Adipocyte (in vitro differentiated cells): ENCODE measurements around the gene IQSEC3.

Experiments
- DNase-seq: peaks from one replicate; pipeline ENCODE4 v3.0.0-alpha.2; 2015; ENCODE audit warnings: low read depth
- H3K27me3 ChIP-seq: replicated peaks from 2 replicates; pipeline ENCODE4 v1.7.0; 2013; ENCODE audit warnings: mild to moderate bottlenecking, low read length, moderate library complexity; ENCODE audit not compliant: control insufficient read depth, insufficient read depth
- H3K36me3 ChIP-seq: 2 replicates; pipeline ENCODE4 v1.7.0; 2013; ENCODE audit warnings: low read length, mild to moderate bottlenecking, moderate library complexity; ENCODE audit not compliant: control insufficient read depth, insufficient read depth, severe bottlenecking
- H3K4me1 ChIP-seq: 2 replicates; pipeline ENCODE4 v1.7.0; 2013; ENCODE audit warnings: mild to moderate bottlenecking, low read length, moderate library complexity; ENCODE audit not compliant: control insufficient read depth, insufficient read depth
- H3K4me3 ChIP-seq: 2 replicates; pipeline ENCODE4 v1.7.0; 2013; ENCODE audit warnings: mild to moderate bottlenecking, low read length, moderate library complexity
- H3K9ac ChIP-seq: 2 replicates; pipeline ENCODE4 v1.7.0; 2013; ENCODE audit warnings: mild to moderate bottlenecking, low read length, moderate library complexity
- H3K9me3 ChIP-seq: 2 replicates; pipeline ENCODE4 v1.7.0; 2013; ENCODE audit warnings: mild to moderate bottlenecking, low read length, moderate library complexity; ENCODE audit not compliant: control insufficient read depth

IQSEC3 gene

DNA sequence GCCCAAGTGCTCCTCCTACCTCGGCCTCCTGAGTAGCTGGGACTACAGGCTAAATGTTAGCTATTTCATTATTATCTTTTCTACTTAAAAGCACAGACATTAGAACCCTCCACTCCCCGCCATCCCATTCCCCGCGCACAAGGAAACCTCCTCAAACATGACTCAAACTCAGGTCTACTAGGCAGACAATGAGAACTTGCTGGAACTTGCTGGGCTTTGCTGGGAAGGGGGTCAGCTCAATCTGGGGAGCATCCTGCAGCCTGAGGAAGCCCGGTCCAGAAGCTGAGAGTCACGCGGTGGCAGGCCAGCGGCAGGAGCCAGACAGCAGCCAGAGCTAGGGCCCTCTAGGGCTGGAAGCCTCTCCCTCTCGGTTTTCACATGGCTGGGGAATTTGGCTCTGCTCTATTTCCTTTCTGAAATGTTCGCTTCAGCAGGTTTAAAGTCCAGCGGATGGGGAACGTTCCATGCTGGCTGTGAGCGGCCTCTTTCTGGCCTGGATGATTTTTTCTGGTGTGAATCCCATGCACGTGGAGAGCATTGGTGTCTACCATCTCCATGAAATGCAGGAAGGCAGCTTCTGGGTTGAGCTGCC lies 78.9 kb downstream of the IQSEC3 start:
- no peak overlapping the region for H3K9ac ChIP-seq
- DNase-seq: no peak
- no peaks in the 10 kb centered on the region for H3K9me3 ChIP-seq
- no peaks in the 10 kb centered on the region for H3K36me3 ChIP-seq
- no peak overlapping the region for H3K4me3 ChIP-seq
- peaks cover 46% of the 10 kb centered on the region for H3K27me3 ChIP-seq
- peaks cover 7% of the 10 kb centered on the region for H3K4me1 ChIP-seq

DNA sequence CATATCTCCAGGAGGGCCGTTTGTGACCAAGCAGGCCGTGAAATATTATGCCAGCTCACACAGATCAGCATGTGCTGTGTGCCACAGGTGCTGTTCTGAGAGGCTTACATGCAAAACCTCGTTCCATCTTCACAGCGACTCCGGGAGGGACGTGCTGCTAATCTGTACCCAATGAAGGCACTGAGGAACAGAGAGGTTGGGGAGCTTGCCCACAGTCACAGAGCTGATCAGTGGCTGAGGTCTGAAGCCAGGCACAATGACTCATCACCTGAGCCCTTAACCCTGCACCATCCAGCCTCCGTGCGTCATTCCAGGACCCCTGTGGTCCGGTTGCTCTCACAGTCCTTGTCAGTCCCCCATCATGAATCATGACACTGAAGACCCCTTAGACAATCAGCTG lies 80.7 kb downstream of the IQSEC3 start:
- Histone ChIP-seq H3K9ac (no peak overlapping the region), H3K36me3 (no peaks in the 10 kb centered on the region), H3K4me3 (no peak overlapping the region), H3K27me3 (peaks cover 51% of the 10 kb centered on the region), H3K4me1 (peaks cover 11% of the 10 kb centered on the region), H3K9me3 (no peaks in the 10 kb centered on the region)
- DNase-seq: no peak

DNA sequence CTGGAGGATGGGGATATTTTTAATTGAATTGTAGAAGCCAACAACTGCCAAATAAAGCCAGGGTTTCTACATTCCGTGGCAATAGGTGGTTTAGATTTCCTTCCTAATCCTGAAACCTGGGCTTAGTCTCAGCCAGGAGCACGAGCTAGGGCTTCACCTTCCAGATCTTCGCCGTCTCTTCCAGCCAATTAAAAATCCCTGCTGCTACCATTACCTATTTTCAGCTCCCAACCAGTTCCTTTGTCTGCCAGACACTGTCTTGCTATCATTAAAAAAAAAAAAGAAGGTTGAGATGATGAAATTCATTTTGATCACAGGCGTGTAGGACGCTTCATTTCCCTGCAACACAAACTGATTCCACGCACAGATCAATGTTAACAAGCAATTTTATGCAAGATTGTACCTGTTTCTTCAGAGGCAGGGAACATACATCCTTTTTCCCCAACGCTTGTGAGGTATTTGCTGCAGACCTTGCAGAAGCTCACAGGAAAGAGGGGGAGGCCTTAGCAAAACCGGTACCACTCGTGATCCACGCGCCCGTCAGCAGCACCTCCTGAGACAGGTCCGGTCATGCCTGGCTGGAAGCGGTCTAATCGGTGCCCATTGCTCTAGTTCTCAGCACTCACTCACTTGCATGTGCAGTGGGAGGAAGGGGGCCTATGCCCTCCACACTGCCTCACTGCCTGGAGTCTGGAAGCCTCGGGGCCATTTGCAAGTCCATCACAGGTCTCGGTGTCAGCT lies 82.3 kb downstream of the IQSEC3 start:
- Histone ChIP-seq H3K4me1 (peaks cover 16% of the 10 kb centered on the region), H3K4me3 (no peak overlapping the region), H3K9ac (no peak overlapping the region), H3K36me3 (no peaks in the 10 kb centered on the region), H3K27me3 (peaks cover 50% of the 10 kb centered on the region), H3K9me3 (no peaks in the 10 kb centered on the region)
- DNase-seq: no peak

DNA sequence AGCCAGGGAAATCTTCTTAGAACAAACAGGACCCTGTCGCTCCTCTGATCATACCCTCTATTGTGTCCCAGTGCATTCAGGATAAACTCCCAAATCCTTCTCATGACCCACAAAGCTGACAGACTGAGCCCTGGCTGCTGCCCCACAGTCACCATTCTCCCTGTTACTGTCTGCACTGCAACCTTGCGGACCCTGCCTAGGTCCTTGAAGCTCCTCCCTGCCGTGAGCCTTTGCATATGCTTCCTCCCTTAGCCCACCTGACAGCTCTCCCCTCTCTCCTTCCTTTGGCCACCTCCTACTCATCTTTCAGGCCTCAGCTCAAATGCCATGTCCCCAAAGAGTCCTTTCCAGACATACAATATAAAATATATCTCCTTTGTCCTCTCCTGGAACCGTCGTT lies 85.0 kb downstream of the IQSEC3 start:
- H3K4me3 ChIP-seq: no peak overlapping the region
- H3K27me3 ChIP-seq: peaks cover 62% of the 10 kb centered on the region
- no peaks in the 10 kb centered on the region for H3K36me3 ChIP-seq
- H3K9ac ChIP-seq: no peak overlapping the region
- no peaks in the 10 kb centered on the region for H3K9me3 ChIP-seq
- peaks cover 13% of the 10 kb centered on the region for H3K4me1 ChIP-seq
- DNase-seq: no peak

DNA sequence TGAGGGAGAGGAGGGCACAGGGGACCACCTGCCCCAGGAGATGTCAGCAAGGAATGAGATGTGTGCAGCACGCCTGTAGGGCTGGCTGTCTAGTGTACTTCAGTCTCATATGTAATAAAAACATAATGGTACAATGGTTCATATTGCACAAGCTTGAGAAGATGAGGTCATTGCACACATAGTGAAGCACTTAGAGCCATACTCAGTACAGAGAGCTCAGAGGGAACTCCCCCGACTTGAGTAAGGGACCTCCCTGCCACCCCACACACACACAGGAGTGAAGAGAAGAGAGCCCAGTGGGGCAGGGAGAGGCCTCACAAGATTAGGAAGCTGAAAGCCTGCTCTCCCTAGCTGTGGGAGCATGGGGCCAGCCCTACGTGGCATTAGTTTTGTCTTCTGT lies 85.9 kb downstream of the IQSEC3 start:
- H3K4me1 ChIP-seq: peaks cover 13% of the 10 kb centered on the region
- H3K4me3 ChIP-seq: no peak overlapping the region
- no peak overlapping the region for H3K9ac ChIP-seq
- H3K36me3 ChIP-seq: no peaks in the 10 kb centered on the region
- peak; percentile 33 for DNase-seq
- peaks cover 58% of the 10 kb centered on the region for H3K27me3 ChIP-seq
- H3K9me3 ChIP-seq: no peaks in the 10 kb centered on the region

DNA sequence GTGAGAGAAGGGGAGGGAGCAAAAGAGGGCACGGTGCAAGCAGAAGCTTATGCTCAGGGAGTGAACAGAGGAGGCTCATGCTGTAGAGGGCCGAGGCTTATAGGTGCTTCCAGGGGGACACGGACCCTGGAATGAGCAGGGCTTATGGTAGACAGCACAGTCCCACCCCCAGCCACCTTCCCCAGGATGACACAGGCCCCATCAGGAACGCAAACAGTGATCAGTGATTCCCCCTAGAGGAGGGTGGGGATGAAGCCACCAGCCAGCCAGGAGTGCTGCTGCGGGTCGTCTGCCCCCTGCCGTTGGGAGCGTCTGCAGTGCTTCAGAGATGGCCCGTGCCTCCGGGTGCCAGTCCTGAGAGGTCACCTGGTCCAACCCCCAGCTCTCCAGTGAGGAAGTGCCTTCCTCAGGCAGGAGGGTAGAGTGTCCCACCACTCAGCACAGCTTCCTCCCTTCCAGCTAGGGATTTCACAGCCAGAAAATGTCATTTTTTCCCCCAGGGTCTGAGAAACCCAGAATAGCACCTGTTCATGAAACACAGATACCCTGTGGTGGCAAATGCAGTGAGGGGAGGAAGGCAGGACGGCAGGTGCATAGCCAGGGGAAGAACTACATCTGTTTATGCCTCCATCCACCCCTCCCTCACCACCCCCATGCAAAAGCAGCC lies 86.6 kb downstream of the IQSEC3 start:
- DNase-seq: peak; percentile 29

DNA sequence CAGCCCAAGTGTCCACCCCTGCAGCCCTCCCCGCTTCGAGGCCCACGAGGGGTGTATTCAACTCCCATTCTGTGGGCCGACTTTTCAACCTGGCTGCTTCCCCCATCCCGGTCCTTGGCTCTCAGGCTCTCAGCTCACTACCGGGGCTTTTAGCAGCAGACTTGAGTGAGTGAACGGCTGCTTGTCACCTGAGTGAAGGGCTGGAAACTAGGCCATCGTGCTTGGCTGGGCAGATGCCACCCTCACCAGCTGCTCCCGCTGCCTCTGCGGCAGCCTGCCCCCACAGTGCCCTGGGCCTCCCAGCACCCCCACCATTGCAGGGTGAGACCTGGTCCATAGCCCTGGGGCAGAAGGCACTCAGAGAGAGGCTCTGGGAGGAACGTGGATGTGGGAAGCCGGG lies 87.5 kb downstream of the IQSEC3 start:
- peaks cover 13% of the 10 kb centered on the region for H3K4me1 ChIP-seq
- H3K36me3 ChIP-seq: no peaks in the 10 kb centered on the region
- H3K27me3 ChIP-seq: peaks cover 51% of the 10 kb centered on the region
- no peaks in the 10 kb centered on the region for H3K9me3 ChIP-seq
- no peak overlapping the region for H3K4me3 ChIP-seq
- H3K9ac ChIP-seq: no peak overlapping the region
- no peak for DNase-seq

More for the DNA sequence above, 86.6 kb downstream of the IQSEC3 start:
- no peak overlapping the region for H3K4me3 ChIP-seq
- H3K27me3 ChIP-seq: peaks cover 55% of the 10 kb centered on the region
- H3K9ac ChIP-seq: no peak overlapping the region
- H3K4me1 ChIP-seq: peaks cover 13% of the 10 kb centered on the region
- H3K36me3 ChIP-seq: no peaks in the 10 kb centered on the region
- H3K9me3 ChIP-seq: no peaks in the 10 kb centered on the region

DNA sequence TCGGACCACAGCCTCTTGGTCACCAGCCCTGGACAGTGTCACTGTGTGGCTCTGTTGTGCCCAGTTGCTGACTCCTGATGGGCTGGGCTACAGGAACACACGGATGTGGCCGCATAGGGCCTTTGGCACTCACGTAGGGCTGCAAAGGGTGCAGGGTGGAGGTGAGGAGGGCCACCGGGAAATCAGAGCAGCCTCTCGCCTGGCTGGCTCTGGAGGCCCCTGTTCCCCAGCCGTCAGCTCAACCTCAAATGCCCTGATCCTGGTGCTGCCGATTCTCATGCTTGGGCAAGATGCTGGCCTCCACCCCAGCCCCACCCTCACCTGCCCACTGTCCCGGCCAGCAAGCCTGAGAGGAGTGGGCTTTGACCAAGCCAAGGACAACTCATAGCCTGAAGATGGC lies 88.4 kb downstream of the IQSEC3 start:
- H3K36me3 ChIP-seq: no peaks in the 10 kb centered on the region
- DNase-seq: no peak
- no peaks in the 10 kb centered on the region for H3K9me3 ChIP-seq
- H3K27me3 ChIP-seq: peaks cover 44% of the 10 kb centered on the region
- no peak overlapping the region for H3K4me3 ChIP-seq
- H3K9ac ChIP-seq: no peak overlapping the region
- H3K4me1 ChIP-seq: peaks cover 13% of the 10 kb centered on the region

DNA sequence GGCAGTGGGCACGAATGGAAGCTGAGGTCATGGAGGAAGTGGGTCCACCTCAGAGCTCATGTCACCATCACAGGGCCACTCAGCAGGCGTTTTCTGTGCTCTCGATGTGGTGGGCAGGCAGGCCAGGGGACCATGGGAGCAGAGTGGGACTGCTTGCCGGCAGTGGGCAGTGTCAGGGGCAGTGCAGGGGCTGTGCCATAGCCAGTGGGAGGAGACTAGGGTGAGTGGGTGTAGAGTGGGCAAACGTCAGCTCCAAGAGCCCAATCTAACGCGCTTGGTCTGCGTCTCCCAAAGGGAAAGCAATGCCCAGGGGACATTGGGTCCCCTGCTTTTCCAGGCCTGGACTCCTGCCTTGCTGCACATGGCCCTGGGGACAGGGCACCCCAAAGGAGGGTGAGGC lies 89.1 kb downstream of the IQSEC3 start:
- H3K9ac ChIP-seq: no peak overlapping the region
- H3K27me3 ChIP-seq: peaks cover 40% of the 10 kb centered on the region
- no peak overlapping the region for H3K4me3 ChIP-seq
- H3K9me3 ChIP-seq: no peaks in the 10 kb centered on the region
- no peak for DNase-seq
- peaks cover 13% of the 10 kb centered on the region for H3K4me1 ChIP-seq
- H3K36me3 ChIP-seq: no peaks in the 10 kb centered on the region

DNA sequence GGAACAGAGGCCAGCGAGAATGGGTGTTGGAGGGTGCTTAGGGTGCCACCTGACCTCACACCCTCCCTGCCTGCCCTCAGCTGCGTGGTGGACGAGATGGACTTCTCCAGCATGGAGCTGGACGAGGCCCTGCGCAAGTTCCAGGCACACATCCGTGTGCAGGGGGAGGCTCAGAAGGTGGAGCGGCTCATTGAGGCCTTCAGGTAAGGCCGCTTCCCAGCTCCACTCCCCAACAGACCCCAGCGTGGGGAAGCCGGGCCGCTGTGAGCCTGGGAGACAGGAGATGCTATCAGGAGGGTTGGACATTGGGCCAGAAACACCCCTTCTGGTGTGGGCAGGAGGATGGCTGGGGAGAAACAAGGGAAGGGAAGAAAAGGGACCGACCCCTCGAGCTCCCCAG lies 90.4 kb downstream of the IQSEC3 start:
- Histone ChIP-seq H3K4me1 (peaks cover 12% of the 10 kb centered on the region), H3K9me3 (no peaks in the 10 kb centered on the region), H3K27me3 (peaks cover 39% of the 10 kb centered on the region), H3K36me3 (no peaks in the 10 kb centered on the region), H3K9ac (no peak overlapping the region), H3K4me3 (no peak overlapping the region)
- DNase-seq: no peak

DNA sequence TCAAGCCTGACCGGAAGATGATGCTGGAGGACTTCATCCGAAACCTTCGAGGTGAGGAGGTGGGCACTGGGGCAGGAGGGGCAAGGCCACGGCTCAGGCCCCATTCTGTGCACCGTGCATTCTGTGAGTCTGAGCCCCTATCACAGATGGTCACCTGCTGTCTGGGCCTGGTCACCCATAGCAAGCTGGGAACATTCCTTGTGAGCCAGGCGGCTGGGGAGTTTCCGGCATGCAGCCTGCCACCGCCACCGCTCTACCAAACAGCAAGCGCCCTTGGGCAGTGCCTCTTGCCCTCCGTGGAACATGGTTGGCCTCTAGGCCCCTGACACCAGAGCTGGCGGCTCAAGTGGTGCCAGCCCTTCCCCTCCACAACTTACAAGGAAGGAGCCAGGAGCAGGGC lies 91.1 kb downstream of the IQSEC3 start:
- DNase-seq: no peak
- H3K9ac ChIP-seq: no peak overlapping the region
- H3K36me3 ChIP-seq: no peaks in the 10 kb centered on the region
- H3K4me3 ChIP-seq: no peak overlapping the region
- peaks cover 42% of the 10 kb centered on the region for H3K27me3 ChIP-seq
- H3K4me1 ChIP-seq: peaks cover 8% of the 10 kb centered on the region
- H3K9me3 ChIP-seq: no peaks in the 10 kb centered on the region
